Mammary epithelial cell (primary cell): ENCODE measurements around the gene DAPP1.

Experiments
- CTCF ChIP-seq, 2 donors: IDR thresholded peaks in 1 of 2; conservative IDR thresholded peaks in 1 of 2; 2 replicates each; pipeline ENCODE4 v1.5.1; 2011 to 2012; ENCODE audit warnings: inconsistent platforms in 2 of 2, low read length in 2 of 2, mild to moderate bottlenecking in 2 of 2, control low read depth in 1 of 2, low read depth in 1 of 2; ENCODE audit not compliant: insufficient read depth in 1 of 2; ENCODE audit errors: extremely low read depth in 1 of 2
- EZH2 ChIP-seq: IDR thresholded peaks from 2 replicates; pipeline ENCODE4 v1.6.1; 2012; ENCODE audit warnings: low read length, inconsistent platforms, borderline replicate concordance

- TF ChIP-seq CTCF (conservative IDR thresholded peaks at IDR 0.05 in 1 of 2, IDR thresholded peaks at IDR 0.05 in 1 of 2; ENCODE audit: extremely low read depth in 1 of 2, insufficient read depth in 1 of 2, low read depth in 1 of 2, low read length in 2 of 2) (no peak), EZH2 (no peak)
Measured at GRCh38 chr4:99821918-99822503, 5.4 kb downstream of the DAPP1 start.
